ENCODE measurements around the gene DNAJC2. TPM values are rescaled to one million over a fixed set of nuclear protein-coding genes. Genes with fewer than 3 reads are reported as not detected.
"Not testable (repeated sequence)": the region's sequence is repeated elsewhere in the genome, so short reads cannot be mapped to it uniquely, and the experiment has no call there.

Gene DNAJC2
- total RNA-seq, 1 donor from 2014 or later = 14.7 TPM

GRCh38 chr7:103274867-103275266 is 69.7 kb downstream of the DNAJC2 start:
- not testable (repeated sequence) for DNase-seq (ENCODE audit: low spot score in 2 of 2); FAIRE-seq

GRCh38 chr7:103273374-103273773 is 71.2 kb downstream of the DNAJC2 start:
- not testable (repeated sequence) for FAIRE-seq; DNase-seq (ENCODE audit: low spot score in 2 of 2)

GRCh38 chr7:103266229-103266628 is 78.3 kb downstream of the DNAJC2 start:
- DNase-seq (ENCODE audit: low spot score in 2 of 2); FAIRE-seq: not testable (repeated sequence)

GRCh38 chr7:103264054-103264453 is 80.5 kb downstream of the DNAJC2 start:
- DNase-seq (ENCODE audit: low spot score in 2 of 2); FAIRE-seq: not testable (repeated sequence)

Small RNA genes lying within 50 kb of the gene (small RNA-seq; reads per million reads assigned to genes)
- gene RPS29P16 = 0.25 reads per million, percentile 5 among the genes with 10 or more reads in this experiment

Other genes with a start within 250 kb of the DNAJC2 start
- gene NAPEPLD, start 195.7 kb downstream of the DNAJC2 start, total RNA-seq = 16.7 TPM
- gene PMPCB, start 47.3 kb downstream of the DNAJC2 start, total RNA-seq = 65.2 TPM
- 95.0 TPM for gene PSMC2, start 2.9 kb upstream of the DNAJC2 start, total RNA-seq
- not detected for gene SLC26A5, start 101.4 kb upstream of the DNAJC2 start, total RNA-seq

Measured in frontal cortex (tissue), 4 donors.